Measurements from ENCODE around the gene GATA5. TPM values are rescaled to one million over a fixed set of nuclear protein-coding genes. Genes with fewer than 3 reads are reported as not detected.

GATA5 gene
- total RNA-seq, 4 donors from 2014 or later, result not detected

DNA sequence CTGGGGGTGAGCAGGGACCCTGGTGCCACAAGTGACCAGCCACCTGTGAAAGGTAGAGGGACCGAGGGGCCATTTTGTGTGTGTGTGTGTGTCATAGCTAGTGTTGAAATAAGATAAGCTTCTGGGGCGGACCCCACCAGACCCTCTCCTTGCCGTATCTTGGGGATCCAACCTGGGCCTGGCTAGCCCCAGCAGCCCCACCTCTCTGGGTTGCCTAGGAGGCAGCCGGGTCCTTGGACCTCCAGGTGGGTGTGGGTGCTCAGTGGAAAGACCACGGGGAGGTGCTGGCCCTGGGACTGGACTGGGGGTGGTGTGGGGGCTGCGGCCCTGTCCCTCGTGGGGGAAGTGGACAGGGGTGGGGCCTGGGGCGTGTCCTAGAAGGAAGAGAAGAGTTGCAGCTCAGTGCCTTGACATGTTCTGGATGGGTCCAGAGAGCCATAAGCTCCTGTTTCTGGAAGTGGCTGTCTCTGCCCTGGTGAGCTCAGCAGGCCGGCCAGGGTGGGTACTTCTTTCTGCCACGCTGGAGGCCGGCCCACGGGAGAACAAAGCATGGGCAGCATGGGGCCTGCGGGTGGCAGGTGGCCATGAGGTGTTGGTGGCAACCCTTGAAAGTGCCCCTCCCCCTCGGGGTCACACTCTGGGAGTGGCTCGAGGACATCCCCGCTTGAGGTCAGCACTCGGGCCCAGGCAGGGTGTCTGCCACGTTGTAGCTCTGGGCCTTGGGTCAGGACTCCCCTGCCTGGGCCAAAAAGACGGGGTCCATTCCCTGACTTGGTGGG is 56.9 kb downstream of the GATA5 start:
- ATAC-seq (no peak), DNase-seq (no peak)
- no peaks in the 10 kb centered on the region for H3K36me3 ChIP-seq
- no peaks in the 10 kb centered on the region for H3K4me1 ChIP-seq
- H3K4me3 ChIP-seq, result no peak overlapping the region
- no peak overlapping the region for H3K27ac ChIP-seq
- TF ChIP-seq POLR2A (IDR thresholded peaks at IDR 0.05), result no peak
- TF ChIP-seq, protein P1, sequence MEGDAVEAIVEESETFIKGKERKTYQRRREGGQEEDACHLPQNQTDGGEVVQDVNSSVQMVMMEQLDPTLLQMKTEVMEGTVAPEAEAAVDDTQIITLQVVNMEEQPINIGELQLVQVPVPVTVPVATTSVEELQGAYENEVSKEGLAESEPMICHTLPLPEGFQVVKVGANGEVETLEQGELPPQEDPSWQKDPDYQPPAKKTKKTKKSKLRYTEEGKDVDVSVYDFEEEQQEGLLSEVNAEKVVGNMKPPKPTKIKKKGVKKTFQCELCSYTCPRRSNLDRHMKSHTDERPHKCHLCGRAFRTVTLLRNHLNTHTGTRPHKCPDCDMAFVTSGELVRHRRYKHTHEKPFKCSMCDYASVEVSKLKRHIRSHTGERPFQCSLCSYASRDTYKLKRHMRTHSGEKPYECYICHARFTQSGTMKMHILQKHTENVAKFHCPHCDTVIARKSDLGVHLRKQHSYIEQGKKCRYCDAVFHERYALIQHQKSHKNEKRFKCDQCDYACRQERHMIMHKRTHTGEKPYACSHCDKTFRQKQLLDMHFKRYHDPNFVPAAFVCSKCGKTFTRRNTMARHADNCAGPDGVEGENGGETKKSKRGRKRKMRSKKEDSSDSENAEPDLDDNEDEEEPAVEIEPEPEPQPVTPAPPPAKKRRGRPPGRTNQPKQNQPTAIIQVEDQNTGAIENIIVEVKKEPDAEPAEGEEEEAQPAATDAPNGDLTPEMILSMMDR (IDR thresholded peaks at IDR 0.05 in 4 of 5, conservative IDR thresholded peaks at IDR 0.05 in 1 of 5), result no peak
- peaks cover 9 to 13% (median 9%) of the 10 kb centered on the region in 3 donors for H3K27me3 ChIP-seq
- intact Hi-C loops (cut with DNase I; ENCODE audit: low total_unique reads), result no loop called here
- in situ Hi-C loops (cut with MboI; ENCODE audit: low sequenced_read_pairs in 4 of 4), result no loop called here
- no peaks in the 10 kb centered on the region for H3K9me3 ChIP-seq

- no peaks in the 10 kb centered on the region for H3K4me1 ChIP-seq
Observed at GRCh38 chr20:62417981-62418708, 57.6 kb downstream of the GATA5 start.

DNA sequence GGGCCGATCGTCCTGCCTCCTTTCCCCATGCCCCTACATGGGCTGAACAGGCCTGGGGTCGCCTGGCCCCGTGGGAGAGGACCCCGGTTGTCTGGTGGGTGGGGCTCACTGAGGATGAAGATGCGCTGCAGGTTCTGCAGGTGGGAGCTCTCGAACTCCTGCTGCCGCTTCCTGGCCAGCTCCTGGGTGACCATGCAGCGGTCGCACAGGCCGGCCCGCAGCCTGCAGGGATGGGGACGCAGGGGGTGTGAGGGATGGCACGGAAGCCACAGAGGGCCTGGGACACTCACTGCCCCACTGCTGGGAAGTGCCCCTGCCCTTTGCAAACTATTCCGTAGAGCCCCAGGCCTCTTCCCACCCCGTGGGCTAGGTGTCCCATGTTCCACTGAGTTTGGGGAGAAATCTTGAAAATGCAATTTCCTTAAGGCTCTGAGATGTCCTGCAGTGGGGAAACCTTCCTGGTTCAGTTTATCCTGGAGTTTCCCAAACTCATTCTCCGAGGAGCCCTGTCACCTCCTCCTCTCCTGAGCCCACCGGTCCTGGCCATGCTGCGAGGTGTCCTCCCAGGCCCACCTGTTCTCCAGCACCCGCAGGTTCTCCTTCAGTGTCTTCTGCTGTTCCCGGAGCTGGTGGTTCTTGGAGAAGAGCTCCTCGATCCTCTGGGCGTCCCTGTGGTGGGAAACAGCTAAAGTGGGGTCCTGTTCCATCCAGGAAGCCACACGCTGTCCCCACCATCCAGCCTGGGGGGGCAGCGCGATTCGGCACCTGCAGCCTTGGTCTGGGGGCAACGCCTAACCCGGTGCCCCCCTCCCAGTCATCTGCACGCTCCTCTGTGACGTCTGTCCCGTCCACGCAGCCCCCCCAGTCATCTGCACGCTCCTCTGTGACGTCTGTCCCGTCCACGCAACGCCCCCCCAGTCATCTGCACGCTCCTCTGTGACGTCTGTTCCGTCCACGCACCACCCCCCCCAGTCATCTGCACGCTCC is 58.9 kb downstream of the GATA5 start:
- H3K4me3 ChIP-seq, result no peak overlapping the region
- intact Hi-C loops (cut with DNase I; ENCODE audit: low total_unique reads), result no loop called here
- H3K27ac ChIP-seq, result no peak overlapping the region
- DNase-seq (no peak), ATAC-seq (no peak)
- H3K27me3 ChIP-seq, result peaks cover 0 to 3% (median 0%) of the 10 kb centered on the region in 3 donors
- in situ Hi-C loops (cut with MboI; ENCODE audit: low sequenced_read_pairs in 4 of 4), result no loop called here
- H3K9me3 ChIP-seq, result no peaks in the 10 kb centered on the region
- no peaks in the 10 kb centered on the region for H3K36me3 ChIP-seq
- TF ChIP-seq, protein P1 (IDR thresholded peaks at IDR 0.05 in 4 of 5, conservative IDR thresholded peaks at IDR 0.05 in 1 of 5), result no peak
- TF ChIP-seq POLR2A (IDR thresholded peaks at IDR 0.05), result no peak
- no peaks in the 10 kb centered on the region for H3K4me1 ChIP-seq

More at GRCh38 chr20:62417981-62418708, 57.6 kb downstream of the GATA5 start:
- TF ChIP-seq, protein P1 (IDR thresholded peaks at IDR 0.05 in 4 of 5, conservative IDR thresholded peaks at IDR 0.05 in 1 of 5), result no peak
- TF ChIP-seq POLR2A (IDR thresholded peaks at IDR 0.05), result no peak
- Histone ChIP-seq H3K27me3 (peaks cover 2 to 7% (median 4%) of the 10 kb centered on the region in 3 donors), H3K36me3 (no peaks in the 10 kb centered on the region), H3K4me3 (no peak overlapping the region), H3K27ac (no peak overlapping the region), H3K9me3 (no peaks in the 10 kb centered on the region)
- no peak for ATAC-seq
- no peak for DNase-seq
- intact Hi-C loops (cut with DNase I; ENCODE audit: low total_unique reads) (no loop called here), in situ Hi-C loops (cut with MboI; ENCODE audit: low sequenced_read_pairs in 4 of 4) (no loop called here)

- no peak for ATAC-seq
- no peak for DNase-seq
- no peak overlapping the region for H3K27ac ChIP-seq
- no peaks in the 10 kb centered on the region for H3K4me1 ChIP-seq
- H3K4me3 ChIP-seq, result no peak overlapping the region
- H3K9me3 ChIP-seq, result no peaks in the 10 kb centered on the region
- no peaks in the 10 kb centered on the region for H3K36me3 ChIP-seq
- intact Hi-C loops (cut with DNase I; ENCODE audit: low total_unique reads) (no loop called here), in situ Hi-C loops (cut with MboI; ENCODE audit: low sequenced_read_pairs in 4 of 4) (no loop called here)
- TF ChIP-seq, protein P1 (IDR thresholded peaks at IDR 0.05 in 4 of 5, conservative IDR thresholded peaks at IDR 0.05 in 1 of 5), result no peak
- no peak for TF ChIP-seq POLR2A (IDR thresholded peaks at IDR 0.05)
- H3K27me3 ChIP-seq, result peaks cover 0 to 3% (median 0%) of the 10 kb centered on the region in 3 donors
Observed at GRCh38 chr20:62415354-62416111, 60.3 kb downstream of the GATA5 start.

Measured in gastrocnemius medialis (tissue), 4 donors.